Activated B cell treated with CpG ODN at 0.5 μM for 24 hours (primary cell): Measurements from ENCODE around the gene DNAJC15. TPM values are rescaled to one million over a fixed set of nuclear protein-coding genes. Genes with fewer than 3 reads are reported as not detected.

Source experiments
- ATAC-seq: fragments of 200-7000 bp; cut with Tn5 transposase; one replicate; pipeline ENCODE4 v1.10.0; 2021; ENCODE audit warnings: low read depth, mild to moderate bottlenecking, moderate library complexity
- CTCF ChIA-PET: fragments of 350-600 bp; sonication (Branson Sonifier 250); formaldehyde crosslinking; loops from one replicate; lab custom pipeline; 2021; ENCODE audit warnings: antibody characterized with exemption; lab: Charles Lee
- POLR2A ChIA-PET: fragments of 350-600 bp; sonication (Branson Sonifier 250); formaldehyde crosslinking; loops from one replicate; lab custom pipeline; 2021; ENCODE audit warnings: antibody characterized with exemption; lab: Charles Lee
- DNase-seq: peaks from one replicate; pipeline ENCODE4 v3.0.0; 2022
- H3K27ac Mint-ChIP-seq: one replicate; pipeline ENCODE4 v1.8.0; 2020; ENCODE audit warnings: mixed read lengths
- H3K27me3 Mint-ChIP-seq: one replicate; pipeline ENCODE4 v1.8.0; 2021; ENCODE audit warnings: mixed read lengths
- H3K36me3 Mint-ChIP-seq: one replicate; pipeline ENCODE4 v1.8.0; 2021; ENCODE audit warnings: low read depth, mixed read lengths
- H3K4me1 Mint-ChIP-seq: one replicate; pipeline ENCODE4 v1.8.0; 2021; ENCODE audit warnings: mixed read lengths
- H3K4me3 Mint-ChIP-seq: one replicate; pipeline ENCODE4 v1.8.0; 2020; ENCODE audit warnings: mild to moderate bottlenecking, mixed read lengths
- H3K9me3 Mint-ChIP-seq: one replicate; pipeline ENCODE4 v1.8.0; 2020; ENCODE audit warnings: mixed read lengths
- intact Hi-C: fragments of 100-400 bp; cut with micrococcal nuclease; formaldehyde crosslinking; loops from one replicate; pipeline ENCODE4 v1.15.1; 2024
- total RNA-seq: library from RNA; stranded (reverse); gene quantifications from 2 replicates; pipeline ENCODE4 v1.2.3, GENCODE V29; 2022
- TF ChIP-seq, protein P1 (sequence below): fragments of 200-600 bp; IDR thresholded peaks from one replicate; pipeline ENCODE4 v1.8.0; 2022; ENCODE audit warnings: antibody characterized with exemption, mild to moderate bottlenecking

Gene DNAJC15
- total RNA-seq, 1 donor from 2014 or later, result 19.1 TPM

- DNase-seq (no peak), ATAC-seq (no peak)
- H3K9me3 Mint-ChIP-seq, result no peaks in the 10 kb centered on the region
- peaks cover 22% of the 10 kb centered on the region for H3K4me1 Mint-ChIP-seq
- H3K27ac Mint-ChIP-seq, result no peak overlapping the region
- H3K27me3 Mint-ChIP-seq, result peaks cover 29% of the 10 kb centered on the region
- CTCF ChIA-PET, result no interaction called here
- POLR2A ChIA-PET, result no interaction called here
- no peaks in the 10 kb centered on the region for H3K36me3 Mint-ChIP-seq
- TF ChIP-seq, protein P1, sequence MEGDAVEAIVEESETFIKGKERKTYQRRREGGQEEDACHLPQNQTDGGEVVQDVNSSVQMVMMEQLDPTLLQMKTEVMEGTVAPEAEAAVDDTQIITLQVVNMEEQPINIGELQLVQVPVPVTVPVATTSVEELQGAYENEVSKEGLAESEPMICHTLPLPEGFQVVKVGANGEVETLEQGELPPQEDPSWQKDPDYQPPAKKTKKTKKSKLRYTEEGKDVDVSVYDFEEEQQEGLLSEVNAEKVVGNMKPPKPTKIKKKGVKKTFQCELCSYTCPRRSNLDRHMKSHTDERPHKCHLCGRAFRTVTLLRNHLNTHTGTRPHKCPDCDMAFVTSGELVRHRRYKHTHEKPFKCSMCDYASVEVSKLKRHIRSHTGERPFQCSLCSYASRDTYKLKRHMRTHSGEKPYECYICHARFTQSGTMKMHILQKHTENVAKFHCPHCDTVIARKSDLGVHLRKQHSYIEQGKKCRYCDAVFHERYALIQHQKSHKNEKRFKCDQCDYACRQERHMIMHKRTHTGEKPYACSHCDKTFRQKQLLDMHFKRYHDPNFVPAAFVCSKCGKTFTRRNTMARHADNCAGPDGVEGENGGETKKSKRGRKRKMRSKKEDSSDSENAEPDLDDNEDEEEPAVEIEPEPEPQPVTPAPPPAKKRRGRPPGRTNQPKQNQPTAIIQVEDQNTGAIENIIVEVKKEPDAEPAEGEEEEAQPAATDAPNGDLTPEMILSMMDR, result no peak
- intact Hi-C loops, result no loop called here
- peak overlapping the region; percentile 72 for H3K4me3 Mint-ChIP-seq
Observed at GRCh38 chr13:43129066-43129465, 105.7 kb downstream of the DNAJC15 start.

DNA sequence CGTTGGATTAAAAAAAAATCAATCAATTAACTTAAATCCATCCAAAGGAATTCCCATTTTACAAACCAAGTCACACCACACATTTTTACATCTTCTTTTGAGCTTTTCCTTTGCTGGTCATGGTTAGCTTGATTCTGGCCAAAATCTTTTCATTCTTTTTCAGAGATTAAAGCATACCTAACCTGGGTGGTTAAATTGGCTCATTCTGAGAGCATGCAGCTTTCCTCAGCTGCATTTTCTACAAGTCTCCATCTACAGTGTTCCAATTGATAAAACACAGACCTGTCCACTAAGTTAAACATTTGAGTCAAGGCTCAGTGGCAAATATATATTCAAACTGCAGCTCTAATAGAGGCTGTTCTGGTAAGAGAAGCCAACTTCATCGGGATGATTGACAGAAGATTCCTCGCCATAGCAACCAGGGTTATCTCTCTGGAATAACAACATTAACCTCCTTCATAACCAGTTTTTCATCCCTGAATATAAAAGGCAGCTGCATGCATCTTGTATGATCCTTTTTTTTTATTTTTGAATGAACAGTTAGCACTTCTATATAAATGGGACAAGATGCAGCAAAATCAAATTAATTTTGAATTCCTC is 106.2 kb downstream of the DNAJC15 start:
- H3K4me3 Mint-ChIP-seq, result no peak overlapping the region
- intact Hi-C loops, result loop anchor here (5.0 kb wide), 1 partner anchor 532 kb away; no protein-coding TSS in a partner anchor
- peaks cover 22% of the 10 kb centered on the region for H3K4me1 Mint-ChIP-seq
- ChIA-PET CTCF (no interaction called here), POLR2A (interaction anchor here (0.7 kb wide), 1 partner anchor 162 kb away, joined by 3 read pairs; no protein-coding TSS in a partner anchor)
- H3K27me3 Mint-ChIP-seq, result peaks cover 29% of the 10 kb centered on the region
- ATAC-seq (no peak), DNase-seq (no peak)
- H3K27ac Mint-ChIP-seq, result no peak overlapping the region
- TF ChIP-seq, protein P1, result no peak
- H3K36me3 Mint-ChIP-seq, result no peaks in the 10 kb centered on the region
- no peaks in the 10 kb centered on the region for H3K9me3 Mint-ChIP-seq

GRCh38 chr13:43132257-43132656 is 108.9 kb downstream of the DNAJC15 start:
- ATAC-seq (peak; percentile 45), DNase-seq (no peak)
- intact Hi-C loops, result loop anchor here (2.0 to 5.0 kb wide), 2 partner anchors 161 to 535 kb away; no protein-coding TSS in a partner anchor
- Mint-ChIP-seq H3K36me3 (no peaks in the 10 kb centered on the region), H3K9me3 (no peaks in the 10 kb centered on the region), H3K4me1 (peaks cover 16% of the 10 kb centered on the region), H3K4me3 (no peak overlapping the region), H3K27me3 (peaks cover 33% of the 10 kb centered on the region), H3K27ac (no peak overlapping the region)
- ChIA-PET POLR2A (no interaction called here), CTCF (interaction anchor here (0.9 to 2.1 kb wide), 3 partner anchors 125 to 163 kb away, joined by 3 to 19 read pairs (median 8); no protein-coding TSS in a partner anchor)
- TF ChIP-seq, protein P1, result no peak

GRCh38 chr13:43132911-43133310 is 109.5 kb downstream of the DNAJC15 start:
- Mint-ChIP-seq H3K27ac (no peak overlapping the region), H3K27me3 (peaks cover 28% of the 10 kb centered on the region), H3K4me1 (peaks cover 10% of the 10 kb centered on the region), H3K9me3 (no peaks in the 10 kb centered on the region), H3K36me3 (no peaks in the 10 kb centered on the region), H3K4me3 (no peak overlapping the region)
- ATAC-seq (no peak), DNase-seq (no peak)
- intact Hi-C loops, result loop anchor here (2.0 to 5.0 kb wide), 2 partner anchors 162 to 536 kb away; no protein-coding TSS in a partner anchor
- TF ChIP-seq, protein P1, result no peak
- CTCF ChIA-PET, result interaction anchor here (1.2 to 2.1 kb wide), 2 partner anchors 161 to 164 kb away, joined by 8 to 19 read pairs; no protein-coding TSS in a partner anchor
- POLR2A ChIA-PET, result no interaction called here

DNA sequence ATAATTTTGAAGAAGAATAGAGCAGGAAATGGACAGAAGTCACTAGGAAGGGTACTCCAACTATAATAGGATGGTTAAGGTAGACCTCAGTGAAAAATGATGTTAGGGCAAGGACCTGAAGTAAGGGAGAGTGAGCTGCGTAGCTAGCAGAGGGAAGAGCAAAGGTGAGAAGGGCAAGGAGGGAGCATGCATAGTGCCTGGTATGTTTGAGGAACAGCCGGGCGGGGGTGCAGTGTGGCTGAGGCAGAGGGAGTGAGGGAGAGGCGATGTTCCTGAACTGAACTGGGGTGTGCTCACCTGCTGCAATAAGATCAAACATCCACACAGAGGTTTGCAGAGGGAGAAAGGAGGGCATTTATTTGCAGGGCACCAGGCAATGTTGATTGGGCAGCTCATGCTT is 110.4 kb downstream of the DNAJC15 start:
- POLR2A ChIA-PET, result no interaction called here
- Mint-ChIP-seq H3K36me3 (no peaks in the 10 kb centered on the region), H3K4me3 (no peak overlapping the region), H3K4me1 (peaks cover 2% of the 10 kb centered on the region), H3K9me3 (no peaks in the 10 kb centered on the region), H3K27me3 (peaks cover 19% of the 10 kb centered on the region), H3K27ac (no peak overlapping the region)
- ATAC-seq (no peak), DNase-seq (no peak)
- CTCF ChIA-PET, result no interaction called here
- intact Hi-C loops, result loop anchor here (2.0 to 5.0 kb wide), 2 partner anchors 163 to 536 kb away; no protein-coding TSS in a partner anchor
- TF ChIP-seq, protein P1, result no peak
